Measurements from ENCODE around the gene RHOXF2. TPM values are rescaled to one million over a fixed set of nuclear protein-coding genes. Genes with fewer than 3 reads are reported as not detected.
"Not testable (repeated sequence)": the region's sequence is repeated elsewhere in the genome, so short reads cannot be mapped to it uniquely, and the experiment has no call there.

The RHOXF2 gene
- total RNA-seq, 1 donor from 2014 or later: not detected

- no peaks in the 10 kb centered on the region for H3K9me3 ChIP-seq (replicated peaks)
- intact Hi-C loops (cut with micrococcal nuclease): no loop called here
- no peak overlapping the region for H3K4me3 ChIP-seq
- H3K36me3 ChIP-seq: no peaks in the 10 kb centered on the region
- no peak for DNase-seq
- no peak for TF ChIP-seq CTCF (IDR thresholded peaks at IDR 0.05; ENCODE audit: borderline replicate concordance)
- H3K4me1 ChIP-seq: no peaks in the 10 kb centered on the region
- no peaks in the 10 kb centered on the region for H3K27me3 ChIP-seq (ENCODE audit: low read depth)
- no peak overlapping the region for H3K27ac ChIP-seq (replicated peaks)
Measured at GRCh38 chrX:120145295-120145925, 13.0 kb upstream of the RHOXF2 start.

GRCh38 chrX:120146323-120146722 is 12.1 kb upstream of the RHOXF2 start:
- H3K27ac ChIP-seq (replicated peaks); intact Hi-C loops (cut with micrococcal nuclease); H3K27me3 ChIP-seq (ENCODE audit: low read depth); DNase-seq; H3K36me3 ChIP-seq; H3K9me3 ChIP-seq (replicated peaks); H3K4me1 ChIP-seq; H3K4me3 ChIP-seq: not testable (repeated sequence)

GRCh38 chrX:120147537-120147936 is 10.9 kb upstream of the RHOXF2 start:
- no peaks in the 10 kb centered on the region for H3K36me3 ChIP-seq
- intact Hi-C loops (cut with micrococcal nuclease): no loop called here
- TF ChIP-seq CTCF (IDR thresholded peaks at IDR 0.05; ENCODE audit: borderline replicate concordance): no peak
- no peaks in the 10 kb centered on the region for H3K9me3 ChIP-seq (replicated peaks)
- no peak overlapping the region for H3K27ac ChIP-seq (replicated peaks)
- no peaks in the 10 kb centered on the region for H3K4me1 ChIP-seq
- no peak for DNase-seq
- no peak overlapping the region for H3K4me3 ChIP-seq
- H3K27me3 ChIP-seq (ENCODE audit: low read depth): no peaks in the 10 kb centered on the region

GRCh38 chrX:120150109-120150744 is 8.2 kb upstream of the RHOXF2 start:
- intact Hi-C loops (cut with micrococcal nuclease); H3K4me3 ChIP-seq: not testable (repeated sequence)

GRCh38 chrX:120159086-120159485 is 673 bp downstream of the RHOXF2 start:
- H3K9me3 ChIP-seq (replicated peaks); DNase-seq; H3K36me3 ChIP-seq; H3K27ac ChIP-seq (replicated peaks); H3K27me3 ChIP-seq (ENCODE audit: low read depth); H3K4me1 ChIP-seq; H3K4me3 ChIP-seq; intact Hi-C loops (cut with micrococcal nuclease): not testable (repeated sequence)

More at GRCh38 chrX:120150109-120150744, 8.2 kb upstream of the RHOXF2 start:
- not testable (repeated sequence) for H3K27me3 ChIP-seq (ENCODE audit: low read depth); DNase-seq; H3K36me3 ChIP-seq; H3K9me3 ChIP-seq (replicated peaks); H3K4me1 ChIP-seq; H3K27ac ChIP-seq (replicated peaks)

GRCh38 chrX:120193254-120193653 is 34.8 kb downstream of the RHOXF2 start:
- DNase-seq; H3K27me3 ChIP-seq (ENCODE audit: low read depth); H3K36me3 ChIP-seq; H3K4me3 ChIP-seq; H3K27ac ChIP-seq (replicated peaks); H3K4me1 ChIP-seq; intact Hi-C loops (cut with micrococcal nuclease); H3K9me3 ChIP-seq (replicated peaks): not testable (repeated sequence)

GRCh38 chrX:120193720-120194119 is 35.3 kb downstream of the RHOXF2 start:
- H3K4me3 ChIP-seq; H3K9me3 ChIP-seq (replicated peaks); H3K27ac ChIP-seq (replicated peaks); DNase-seq; H3K4me1 ChIP-seq; intact Hi-C loops (cut with micrococcal nuclease); H3K36me3 ChIP-seq; H3K27me3 ChIP-seq (ENCODE audit: low read depth): not testable (repeated sequence)

GRCh38 chrX:120195786-120196185 is 37.4 kb downstream of the RHOXF2 start:
- H3K4me3 ChIP-seq; H3K27ac ChIP-seq (replicated peaks); H3K36me3 ChIP-seq; DNase-seq; H3K27me3 ChIP-seq (ENCODE audit: low read depth); H3K4me1 ChIP-seq; intact Hi-C loops (cut with micrococcal nuclease); H3K9me3 ChIP-seq (replicated peaks): not testable (repeated sequence)

GRCh38 chrX:120196626-120197283 is 38.3 kb downstream of the RHOXF2 start:
- H3K27me3 ChIP-seq (ENCODE audit: low read depth); H3K4me3 ChIP-seq; H3K27ac ChIP-seq (replicated peaks); DNase-seq; H3K9me3 ChIP-seq (replicated peaks); H3K36me3 ChIP-seq; H3K4me1 ChIP-seq; intact Hi-C loops (cut with micrococcal nuclease): not testable (repeated sequence)

All from left ventricle myocardium inferior (tissue), 1 donor.